HFFc6 (cell line): ENCODE measurements around the gene ENAH. TPM values are rescaled to one million over a fixed set of nuclear protein-coding genes. Genes with fewer than 3 reads are reported as not detected.

Experiments
- DNase-seq: peaks from one replicate; pipeline ENCODE4 v3.0.0-alpha.2; 2018
- H3K27ac Mint-ChIP-seq: 2 replicates; pipeline ENCODE4 v1.8.0; 2020; ENCODE audit warnings: mild to moderate bottlenecking, mixed read lengths
- H3K27me3 Mint-ChIP-seq: 2 replicates; pipeline ENCODE4 v1.8.0; 2021; ENCODE audit warnings: mild to moderate bottlenecking, moderate library complexity, mixed read lengths; ENCODE audit not compliant: insufficient read depth
- H3K36me3 Mint-ChIP-seq: 2 replicates; pipeline ENCODE4 v1.8.0; 2021; ENCODE audit warnings: low read depth, mixed read lengths
- H3K4me1 Mint-ChIP-seq: 2 replicates; pipeline ENCODE4 v1.8.0; 2020; ENCODE audit warnings: low read depth, mixed read lengths
- H3K4me3 Mint-ChIP-seq: 2 replicates; pipeline ENCODE4 v1.8.0; 2020; ENCODE audit warnings: mild to moderate bottlenecking, moderate library complexity, mixed read lengths
- H3K9me3 Mint-ChIP-seq: 2 replicates; pipeline ENCODE4 v1.8.0; 2020; ENCODE audit warnings: mild to moderate bottlenecking, mixed read lengths
- CTCF ChIP-seq: fragments of 200-600 bp; sonication (generic); IDR thresholded peaks from 2 replicates; pipeline ENCODE4 v1.5.0; 2021; ENCODE audit warnings: antibody characterized with exemption, mild to moderate bottlenecking
- total RNA-seq, 6 experiments: library from RNA; stranded (reverse); fragmentation: NEBNext Ultra II Directional; extraction: Animal tissue kit (Norgen Biotek cat#: 25700); gene quantifications; 2 replicates in 1 of 6; 3 replicates in 5 of 6; pipeline ENCODE4 v1.2.3, GENCODE V29; 2021

The ENAH gene
- total RNA-seq, 6 experiments from 2014 or later = 133 to 171 (median 139) TPM

- H3K4me1 Mint-ChIP-seq = peaks cover 30% of the 10 kb centered on the region
- no peak overlapping the region for H3K27ac Mint-ChIP-seq
- peaks cover 4% of the 10 kb centered on the region; the same call in 1 of the 2 replicates for H3K36me3 Mint-ChIP-seq
- no peak for TF ChIP-seq CTCF
- H3K4me3 Mint-ChIP-seq = no peak overlapping the region
- no peaks in the 10 kb centered on the region for H3K9me3 Mint-ChIP-seq
- DNase-seq = no peak
- H3K27me3 Mint-ChIP-seq = no peaks in the 10 kb centered on the region; the same call in none of the 2 replicates
Observed at GRCh38 chr1:225691861-225692516, 39.1 kb upstream of the ENAH start.

GRCh38 chr1:225691377-225691776 is 38.5 kb upstream of the ENAH start:
- no peak for DNase-seq
- Mint-ChIP-seq H3K27ac (no peak overlapping the region), H3K27me3 (no peaks in the 10 kb centered on the region; the same call in none of the 2 replicates), H3K36me3 (peaks cover 4% of the 10 kb centered on the region; the same call in 1 of the 2 replicates), H3K9me3 (no peaks in the 10 kb centered on the region), H3K4me3 (no peak overlapping the region), H3K4me1 (peaks cover 30% of the 10 kb centered on the region)
- TF ChIP-seq CTCF = no peak

- no peak for DNase-seq
- H3K27me3 Mint-ChIP-seq = no peaks in the 10 kb centered on the region; the same call in none of the 2 replicates
Observed at GRCh38 chr1:225689882-225690459, 37.0 kb upstream of the ENAH start.

GRCh38 chr1:225688345-225688744 is 35.4 kb upstream of the ENAH start:
- Mint-ChIP-seq H3K36me3 (no peaks in the 10 kb centered on the region), H3K4me3 (no peak overlapping the region)

More at GRCh38 chr1:225689882-225690459, 37.0 kb upstream of the ENAH start:
- H3K27ac Mint-ChIP-seq = no peak overlapping the region
- H3K9me3 Mint-ChIP-seq = no peaks in the 10 kb centered on the region
- no peaks in the 10 kb centered on the region for H3K36me3 Mint-ChIP-seq
- no peak overlapping the region for H3K4me3 Mint-ChIP-seq
- peaks cover 30% of the 10 kb centered on the region for H3K4me1 Mint-ChIP-seq
- no peak for TF ChIP-seq CTCF

GRCh38 chr1:225685476-225686176 is 32.7 kb upstream of the ENAH start:
- no peaks in the 10 kb centered on the region for H3K9me3 Mint-ChIP-seq
- peaks cover 5% of the 10 kb centered on the region for H3K27me3 Mint-ChIP-seq
- no peak for DNase-seq
- H3K27ac Mint-ChIP-seq = no peak overlapping the region
- no peaks in the 10 kb centered on the region for H3K36me3 Mint-ChIP-seq
- no peak overlapping the region for H3K4me3 Mint-ChIP-seq
- H3K4me1 Mint-ChIP-seq = peaks cover 10% of the 10 kb centered on the region; the same call in 1 of the 2 replicates
- TF ChIP-seq CTCF = no peak

More at GRCh38 chr1:225688345-225688744, 35.4 kb upstream of the ENAH start:
- Mint-ChIP-seq H3K4me1 (peaks cover 23% of the 10 kb centered on the region), H3K27ac (no peak overlapping the region), H3K27me3 (peaks cover 3% of the 10 kb centered on the region; the same call in 1 of the 2 replicates), H3K9me3 (no peaks in the 10 kb centered on the region)
- DNase-seq = no peak
- TF ChIP-seq CTCF = no peak
